Measurements from ENCODE around the gene FAM76A.

The FAM76A gene

GRCh38 chr1:27713139-27713725 is 12.5 kb upstream of the FAM76A start:
- Histone ChIP-seq H3K36me3 (ENCODE audit: insufficient read depth, low read length) (no peaks in the 10 kb centered on the region), H3K79me2 (ENCODE audit: insufficient read depth, low read length) (no peaks in the 10 kb centered on the region), H3F3A (ENCODE audit: low read depth) (no peaks in the 10 kb centered on the region), H3K9me3 (ENCODE audit: insufficient read depth, low read depth, low read length) (no peaks in the 10 kb centered on the region), H3K9me2 (replicated peaks; ENCODE audit: low read depth, low read length) (no peaks in the 10 kb centered on the region), H3K9ac (ENCODE audit: low read depth, low read length, poor library complexity, severe bottlenecking) (peak overlapping the region; percentile 47), H2AFZ (ENCODE audit: low read length) (peak overlapping the region; percentile 62), H3K4me3 (ENCODE audit: low read length, poor library complexity, severe bottlenecking) (no peak overlapping the region), H3K4me1 (ENCODE audit: insufficient read depth, low read length, poor library complexity, severe bottlenecking) (peaks cover 19% of the 10 kb centered on the region), H4K20me1 (ENCODE audit: insufficient read depth, low read length, poor library complexity, severe bottlenecking) (no peaks in the 10 kb centered on the region), H3K27me3 (ENCODE audit: insufficient read depth, low read length, poor library complexity, severe bottlenecking) (no peaks in the 10 kb centered on the region), H3K4me2 (ENCODE audit: low read depth, low read length, poor library complexity, severe bottlenecking) (peak overlapping the region; percentile 55)
- TF ChIP-seq EZH2phosphoT487 (IDR thresholded peaks at IDR 0.05; ENCODE audit: borderline replicate concordance) = no peak
- TF ChIP-seq CTCF (conservative IDR thresholded peaks at IDR 0.05; ENCODE audit: low read length) = no peak

- no peaks in the 10 kb centered on the region for H3K36me3 ChIP-seq (ENCODE audit: insufficient read depth, low read length)
These were observed 11.8 kb upstream of the FAM76A start for GRCh38 chr1:27713869-27714513.

GRCh38 chr1:27716262-27716895 is 9.4 kb upstream of the FAM76A start:
- Histone ChIP-seq H3K9ac (ENCODE audit: low read depth, low read length, poor library complexity, severe bottlenecking) (no peak overlapping the region), H4K20me1 (ENCODE audit: insufficient read depth, low read length, poor library complexity, severe bottlenecking) (no peaks in the 10 kb centered on the region), H3K27me3 (ENCODE audit: insufficient read depth, low read length, poor library complexity, severe bottlenecking) (no peaks in the 10 kb centered on the region), H3K4me3 (ENCODE audit: low read length, poor library complexity, severe bottlenecking) (no peak overlapping the region), H3K36me3 (ENCODE audit: insufficient read depth, low read length) (no peaks in the 10 kb centered on the region), H3K9me2 (replicated peaks; ENCODE audit: low read depth, low read length) (no peaks in the 10 kb centered on the region), H3F3A (ENCODE audit: low read depth) (no peaks in the 10 kb centered on the region), H3K9me3 (ENCODE audit: insufficient read depth, low read depth, low read length) (no peaks in the 10 kb centered on the region), H3K79me2 (ENCODE audit: insufficient read depth, low read length) (no peaks in the 10 kb centered on the region), H3K4me2 (ENCODE audit: low read depth, low read length, poor library complexity, severe bottlenecking) (no peak overlapping the region), H3K4me1 (ENCODE audit: insufficient read depth, low read length, poor library complexity, severe bottlenecking) (peaks cover 19% of the 10 kb centered on the region), H2AFZ (ENCODE audit: low read length) (no peak overlapping the region)
- TF ChIP-seq EZH2phosphoT487 (IDR thresholded peaks at IDR 0.05; ENCODE audit: borderline replicate concordance) (no peak), CTCF (conservative IDR thresholded peaks at IDR 0.05; ENCODE audit: low read length) (no peak)

More at GRCh38 chr1:27713869-27714513, 11.8 kb upstream of the FAM76A start:
- Histone ChIP-seq H3K9me2 (replicated peaks; ENCODE audit: low read depth, low read length) (no peaks in the 10 kb centered on the region), H3K4me2 (ENCODE audit: low read depth, low read length, poor library complexity, severe bottlenecking) (peak overlapping the region; percentile 55), H2AFZ (ENCODE audit: low read length) (peak overlapping the region; percentile 62), H3K9me3 (ENCODE audit: insufficient read depth, low read depth, low read length) (no peaks in the 10 kb centered on the region), H3K4me1 (ENCODE audit: insufficient read depth, low read length, poor library complexity, severe bottlenecking) (peaks cover 19% of the 10 kb centered on the region), H4K20me1 (ENCODE audit: insufficient read depth, low read length, poor library complexity, severe bottlenecking) (no peaks in the 10 kb centered on the region), H3K79me2 (ENCODE audit: insufficient read depth, low read length) (no peaks in the 10 kb centered on the region), H3F3A (ENCODE audit: low read depth) (no peaks in the 10 kb centered on the region), H3K4me3 (ENCODE audit: low read length, poor library complexity, severe bottlenecking) (no peak overlapping the region), H3K9ac (ENCODE audit: low read depth, low read length, poor library complexity, severe bottlenecking) (peak overlapping the region; percentile 47), H3K27me3 (ENCODE audit: insufficient read depth, low read length, poor library complexity, severe bottlenecking) (no peaks in the 10 kb centered on the region)
- TF ChIP-seq CTCF (conservative IDR thresholded peaks at IDR 0.05; ENCODE audit: low read length) = no peak
- TF ChIP-seq EZH2phosphoT487 (IDR thresholded peaks at IDR 0.05; ENCODE audit: borderline replicate concordance) = no peak

Measured in Loucy (cell line).